ENCODE results near the gene COLEC12.
"Not testable (repeated sequence)": the region's sequence is repeated elsewhere in the genome, so short reads cannot be mapped to it uniquely, and the experiment has no call there.

Gene COLEC12

DNA sequence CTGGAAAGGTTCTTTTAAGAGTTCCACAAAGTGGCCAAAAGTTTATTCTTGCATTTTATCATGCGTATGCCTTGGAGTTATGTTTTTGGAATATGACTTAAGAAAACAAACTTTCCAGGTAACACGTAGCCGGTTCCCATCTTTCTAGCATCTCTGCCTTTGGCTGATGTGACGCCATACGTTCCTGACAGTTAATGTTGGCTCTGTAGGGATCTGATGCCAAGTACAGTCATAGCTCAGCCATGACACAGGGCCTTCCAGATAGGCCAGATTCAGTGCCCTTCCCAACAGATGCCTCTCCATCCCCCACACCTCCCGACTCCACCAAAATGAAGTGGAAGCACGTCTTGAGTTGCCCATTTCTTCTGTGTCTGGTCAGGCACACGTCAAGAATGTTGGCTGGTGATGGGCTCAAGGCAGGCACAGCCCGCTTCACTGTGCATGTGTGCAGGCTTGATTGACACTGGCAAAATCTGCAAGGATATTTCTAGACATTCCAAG, 181.7 kb downstream of the COLEC12 start:
- no peak for DNase-seq (ENCODE audit: low spot score)

DNA sequence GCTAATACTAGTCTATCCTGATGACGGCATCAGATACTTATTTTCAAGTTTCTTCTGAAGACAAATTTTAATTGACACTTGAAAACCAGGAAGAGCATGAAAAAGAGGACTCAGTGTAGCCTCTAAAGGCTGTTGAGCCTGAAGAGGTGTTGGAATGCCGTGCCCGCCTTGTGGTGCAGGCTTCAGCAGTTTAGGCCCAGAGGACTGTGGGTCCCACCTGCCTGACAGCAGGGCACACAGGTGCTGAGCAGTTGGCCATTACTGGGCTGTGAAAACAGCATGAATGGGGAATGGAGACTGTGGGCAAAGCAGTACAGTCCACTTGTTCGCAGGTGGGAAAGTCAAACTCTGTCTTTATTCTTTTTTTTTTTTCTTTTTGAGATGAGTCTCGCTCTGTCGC, 182.9 kb downstream of the COLEC12 start:
- no peak for DNase-seq (ENCODE audit: low spot score)

- no peak for DNase-seq (ENCODE audit: low spot score)
Measured at GRCh38 chr18:316393-316792, 184.1 kb downstream of the COLEC12 start.

GRCh38 chr18:313931-314330, 186.6 kb downstream of the COLEC12 start:
- DNase-seq (ENCODE audit: low spot score): no peak

DNA sequence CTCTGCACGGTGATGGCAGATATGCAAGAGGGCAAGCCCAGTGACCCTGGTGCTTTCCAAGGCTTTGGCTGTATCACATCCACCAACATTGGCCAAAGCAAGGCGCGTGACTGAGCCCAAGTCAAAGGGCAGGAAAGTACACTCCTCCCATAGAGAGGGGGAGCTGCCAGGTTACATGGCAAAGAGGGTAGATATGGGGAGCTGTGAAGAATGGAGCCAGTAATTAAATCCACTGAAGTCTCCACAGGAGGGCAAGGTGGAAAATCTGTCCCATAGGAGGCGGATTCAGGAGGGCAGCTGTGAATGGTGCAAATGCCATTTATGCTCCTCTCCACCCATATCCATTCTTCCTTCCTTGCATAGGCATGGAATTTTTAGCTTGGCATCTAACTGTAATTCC, 188.1 kb downstream of the COLEC12 start:
- no peak for DNase-seq (ENCODE audit: low spot score)

GRCh38 chr18:310042-310441, 190.5 kb downstream of the COLEC12 start:
- DNase-seq (ENCODE audit: low spot score): no peak

DNA sequence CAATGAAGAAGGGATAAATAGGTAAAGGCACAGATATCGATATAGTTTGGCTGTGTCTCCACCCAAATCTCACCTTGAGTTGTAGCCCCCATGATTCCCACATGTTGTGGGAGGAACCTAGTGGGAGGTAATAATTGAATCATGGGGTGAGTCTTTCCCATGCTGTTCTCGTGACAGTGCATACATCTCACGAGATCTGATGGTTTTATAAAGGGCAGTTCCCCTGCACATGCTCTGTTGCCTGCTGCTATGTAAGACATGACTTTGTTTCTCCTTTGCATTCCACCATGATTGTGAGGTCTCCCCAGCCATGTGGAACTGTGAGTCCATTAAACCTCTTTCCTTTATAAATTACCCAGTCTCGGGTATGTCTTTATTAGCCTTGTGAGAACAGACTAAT, 192.4 kb downstream of the COLEC12 start:
- not testable (repeated sequence) for DNase-seq (ENCODE audit: low spot score)

DNA sequence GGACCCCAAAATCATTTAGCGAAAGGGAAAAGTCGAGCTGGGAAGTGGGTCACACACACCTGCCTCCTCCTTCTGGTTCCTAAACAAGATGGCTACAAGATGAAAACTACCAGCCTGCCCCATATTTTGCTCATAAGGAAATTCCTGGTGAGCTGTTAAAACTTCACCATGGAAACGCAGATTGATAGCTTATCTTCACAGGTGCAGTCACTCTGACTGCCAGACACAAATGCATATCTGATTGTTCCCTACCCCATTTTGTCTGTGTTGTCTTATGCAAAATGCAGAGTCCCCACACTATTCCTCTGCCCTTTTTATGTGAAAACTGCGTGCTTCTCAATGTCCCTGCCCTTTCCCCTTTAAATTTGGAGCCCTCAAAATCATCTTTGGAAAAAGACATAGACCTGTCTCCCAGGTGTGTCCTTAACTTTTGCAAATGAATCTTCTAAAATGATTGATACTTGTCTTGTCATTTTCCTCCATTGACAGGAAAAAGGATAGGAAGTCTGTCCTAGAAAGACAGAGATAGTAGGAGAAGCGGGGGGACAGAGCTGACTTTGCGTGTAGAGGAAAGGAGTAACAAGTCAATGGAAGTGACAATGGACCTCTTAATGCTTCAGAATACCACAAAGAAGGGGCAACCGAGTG, 193.8 kb downstream of the COLEC12 start:
- DNase-seq (ENCODE audit: low spot score): no peak

DNA sequence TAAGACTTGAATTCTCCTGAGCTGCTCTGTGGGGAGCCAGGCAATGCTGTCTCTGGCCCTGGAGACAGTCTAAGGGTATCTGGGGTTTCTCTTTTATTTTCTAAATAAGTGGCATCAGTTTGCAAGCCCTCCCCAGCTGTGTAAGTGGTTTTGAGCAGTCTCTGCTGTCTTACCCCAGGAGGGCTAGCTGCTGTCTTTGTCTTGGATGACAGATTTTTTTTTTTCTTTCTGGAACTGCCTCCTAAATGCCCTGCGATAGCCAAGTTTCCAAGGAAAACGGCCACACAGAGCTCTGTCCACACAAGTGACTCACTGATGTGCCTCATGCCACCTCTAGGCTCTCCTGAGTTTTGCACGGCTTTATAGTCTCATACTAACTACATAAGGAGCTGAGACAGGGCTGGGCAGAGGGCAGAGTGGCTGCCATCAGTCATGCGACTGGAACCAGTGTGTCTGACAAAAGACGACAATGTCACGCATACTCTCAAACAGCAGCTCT, 195.4 kb downstream of the COLEC12 start:
- DNase-seq (ENCODE audit: low spot score): no peak

DNA sequence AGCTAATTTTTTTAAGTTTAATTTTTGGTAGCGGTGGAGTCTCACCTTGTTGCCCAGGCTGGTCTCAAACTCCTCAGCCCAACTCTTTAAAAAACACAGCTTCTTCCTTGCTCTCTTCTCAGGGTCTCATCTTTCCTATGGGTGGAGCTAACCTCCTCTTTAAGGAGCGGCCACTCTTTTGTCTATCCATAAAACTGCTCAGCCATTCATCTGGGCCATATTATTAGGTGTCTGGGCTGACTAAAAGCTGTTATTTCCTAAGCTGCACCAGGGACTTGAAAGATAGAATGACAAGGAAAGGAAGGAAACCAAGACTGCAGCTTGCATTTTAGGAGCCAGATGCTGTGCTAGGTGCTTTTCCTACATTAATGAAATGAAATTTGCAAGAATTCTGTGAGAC, 196.9 kb downstream of the COLEC12 start:
- DNase-seq (ENCODE audit: low spot score): no peak

DNA sequence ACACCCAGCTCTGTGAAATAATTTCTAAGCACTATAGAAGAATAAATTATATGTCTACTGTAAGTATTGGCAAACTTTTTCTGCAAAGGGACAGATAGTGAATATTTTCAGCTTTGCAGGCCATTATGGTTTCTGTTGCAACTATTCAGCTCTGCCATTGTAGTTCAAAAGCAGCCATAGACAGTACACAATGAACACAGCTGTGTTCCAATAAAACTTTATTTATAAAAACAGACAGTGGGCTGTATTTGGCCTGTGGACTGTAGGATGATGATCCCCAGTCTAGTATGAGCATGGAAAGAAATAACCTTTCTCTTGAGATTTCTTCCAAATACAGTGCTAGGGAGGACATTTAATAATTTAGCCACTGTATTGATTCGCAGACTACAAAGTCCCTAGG, 197.5 kb downstream of the COLEC12 start:
- DNase-seq (ENCODE audit: low spot score): no peak

DNA sequence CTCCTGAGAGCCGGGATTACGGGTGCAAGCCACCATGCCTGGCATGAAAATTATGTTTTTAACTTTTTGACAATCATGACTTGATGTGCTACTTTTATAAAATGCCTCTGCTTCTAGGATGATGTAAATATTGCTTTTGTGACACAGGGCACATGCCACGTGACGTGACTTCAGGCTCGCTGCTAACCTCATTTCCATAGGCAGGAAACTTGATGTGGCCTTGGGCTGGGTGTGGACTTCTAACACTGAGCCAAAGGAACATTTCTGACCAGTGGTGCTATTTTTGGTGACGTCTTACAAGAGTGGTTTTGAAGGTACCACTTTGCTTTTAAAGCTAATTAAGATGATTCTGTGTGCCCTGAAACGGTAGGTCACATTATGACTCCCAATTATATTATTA, 198.4 kb downstream of the COLEC12 start:
- DNase-seq (ENCODE audit: low spot score): no peak

DNA sequence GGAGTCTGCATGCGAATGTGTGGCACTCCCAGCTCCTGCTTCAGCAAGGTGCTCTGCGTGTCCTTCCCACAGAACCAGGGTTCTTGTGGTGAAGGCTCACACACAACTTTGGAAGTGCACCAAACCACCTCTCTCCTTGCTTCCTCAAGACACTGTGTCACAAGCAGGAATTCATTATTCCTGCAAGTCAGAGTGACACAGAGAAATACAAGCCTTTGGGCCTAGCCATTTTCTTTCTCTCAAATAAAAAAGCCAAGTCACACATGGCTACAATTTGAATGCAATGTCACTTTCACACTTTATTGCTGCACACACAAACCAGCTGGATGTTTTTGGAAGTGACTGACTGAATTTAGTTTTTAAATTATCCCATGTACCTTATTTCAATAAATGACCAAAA, 202.6 kb downstream of the COLEC12 start:
- no peak for DNase-seq (ENCODE audit: low spot score)

GRCh38 chr18:295756-296490, 204.6 kb downstream of the COLEC12 start:
- no peak for DNase-seq (ENCODE audit: low spot score)

DNA sequence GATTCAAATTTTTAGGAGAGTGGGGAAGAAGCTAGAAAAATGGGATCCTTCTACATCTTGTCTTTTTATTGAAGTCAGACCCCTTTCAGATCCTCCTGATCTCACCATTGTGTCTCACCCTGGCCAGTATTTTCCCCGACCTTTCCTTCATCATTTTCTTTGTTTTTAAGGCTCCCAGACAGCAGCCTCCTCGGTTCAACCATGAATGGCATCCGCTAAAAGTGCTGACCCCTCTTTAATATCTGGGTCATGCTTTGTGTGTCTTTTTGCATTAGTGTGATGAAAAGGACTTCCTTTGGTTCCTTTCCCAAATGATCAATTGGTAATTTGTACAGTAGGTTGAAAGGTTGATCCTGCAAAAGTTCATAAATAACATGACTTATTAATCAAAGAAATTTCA, 205.9 kb downstream of the COLEC12 start:
- no peak for DNase-seq (ENCODE audit: low spot score)

- DNase-seq (ENCODE audit: low spot score): no peak
Measured at GRCh38 chr18:293536-293935, 207.0 kb downstream of the COLEC12 start.

DNA sequence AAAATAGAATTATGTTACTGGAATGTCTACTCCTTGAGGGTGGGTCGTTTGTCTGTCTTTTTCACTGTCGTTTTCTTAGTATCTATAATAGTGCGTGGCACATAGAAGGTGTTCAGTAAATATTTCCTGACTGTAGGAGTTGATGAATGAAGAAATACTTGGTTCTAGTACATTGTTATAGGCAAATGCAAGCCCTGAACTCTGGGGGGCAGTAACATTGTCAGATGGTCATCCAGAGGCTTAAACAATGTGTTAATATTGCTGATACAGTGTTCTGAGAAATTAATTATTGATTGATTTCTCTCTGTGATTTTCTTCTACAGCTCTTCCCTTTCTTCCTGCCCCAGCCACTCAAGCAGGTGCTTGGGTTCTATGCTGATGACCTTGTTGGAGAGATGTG, 208.2 kb downstream of the COLEC12 start:
- DNase-seq (ENCODE audit: low spot score): no peak

DNA sequence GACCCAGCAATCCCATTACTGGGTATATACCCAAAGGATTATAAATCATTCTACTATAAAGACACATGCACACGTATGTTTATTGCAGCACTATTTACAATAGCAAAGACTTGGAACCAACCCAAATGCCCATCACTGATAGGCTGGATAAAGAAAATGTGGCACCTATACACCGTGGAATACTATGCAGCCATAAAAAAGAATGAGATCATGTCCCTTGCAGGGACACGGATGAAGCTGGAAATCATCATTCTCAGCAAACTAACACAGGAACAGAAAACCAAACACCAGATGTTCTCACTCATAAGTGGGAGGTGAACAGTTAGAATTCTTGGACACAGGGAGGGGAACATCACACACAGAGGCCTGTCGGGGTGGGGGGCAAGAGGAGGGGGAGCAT, 210.5 kb downstream of the COLEC12 start:
- not testable (repeated sequence) for DNase-seq (ENCODE audit: low spot score)

- no peak for DNase-seq (ENCODE audit: low spot score)
Measured at GRCh38 chr18:289026-289425, 211.5 kb downstream of the COLEC12 start.

- DNase-seq (ENCODE audit: low spot score): no peak
Measured at GRCh38 chr18:286515-287310, 213.8 kb downstream of the COLEC12 start.

- no peak for DNase-seq (ENCODE audit: low spot score)
Measured at GRCh38 chr18:285817-286216, 214.7 kb downstream of the COLEC12 start.

DNA sequence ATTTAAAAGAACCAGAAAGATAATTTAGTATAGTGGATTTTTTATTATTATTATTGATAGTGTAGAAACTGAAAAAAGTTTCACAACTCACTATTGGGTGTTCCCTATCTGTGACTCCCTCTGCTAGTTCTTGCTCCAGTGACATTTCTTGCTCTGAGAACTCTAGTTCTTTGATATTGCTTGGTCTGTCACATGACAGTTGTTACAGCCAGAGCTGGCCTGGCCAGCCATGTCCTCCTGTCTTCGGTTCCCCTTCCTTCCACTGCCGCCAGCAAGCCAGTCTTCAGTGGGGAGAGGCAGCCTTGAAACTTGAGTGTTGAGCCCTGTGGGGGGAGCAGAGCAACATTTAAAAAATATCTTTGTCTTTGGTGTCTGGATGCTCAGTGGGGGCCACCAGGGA, 225.0 kb downstream of the COLEC12 start:
- no peak for DNase-seq (ENCODE audit: low spot score)

- DNase-seq (ENCODE audit: low spot score): no peak
Measured at GRCh38 chr18:274313-274712, 226.2 kb downstream of the COLEC12 start.
